Astrocyte of the spinal cord (primary cell): ENCODE data around the gene S100Z.
"Not testable (repeated sequence)": the region's sequence is repeated elsewhere in the genome, so short reads cannot be mapped to it uniquely, and the experiment has no call there.

ENCODE experiments used
- DNase-seq: peaks from one replicate; pipeline ENCODE4 v3.0.0; 2011; ENCODE audit warnings: low read depth, low spot score
- H3K4me3 ChIP-seq: 2 replicates; pipeline ENCODE4 v1.5.1; 2011; ENCODE audit warnings: low read depth, mild to moderate bottlenecking, low read length, moderate library complexity
- CTCF ChIP-seq: IDR thresholded peaks from 2 replicates; pipeline ENCODE4 v1.5.1; 2012; ENCODE audit warnings: low read depth, mild to moderate bottlenecking, low read length, inconsistent platforms
- in situ Hi-C: cut with HindIII; loops from 2 replicates; pipeline ENCODE4 v1.10.0; 2017; ENCODE audit warnings: low sequenced_read_pairs

Gene S100Z

GRCh38 chr5:76807296-76807695 lies 42.5 kb upstream of the S100Z start:
- no peak for TF ChIP-seq CTCF
- peak; percentile 94 for DNase-seq
- in situ Hi-C loops = loop anchor here (25.0 kb wide), 2 partner anchors 95 to 195 kb away; partner anchors contain the start of genes F2R and F2RL2
- H3K4me3 ChIP-seq = no peak overlapping the region

- DNase-seq = peak; percentile 26
- TF ChIP-seq CTCF = no peak
- in situ Hi-C loops = loop anchor here (25.0 kb wide), 2 partner anchors 96 to 196 kb away; partner anchors contain the start of genes F2R and F2RL2
- H3K4me3 ChIP-seq = no peak overlapping the region
Observed at GRCh38 chr5:76808141-76808691, 41.6 kb upstream of the S100Z start.

- H3K4me3 ChIP-seq = no peak overlapping the region
- DNase-seq = no peak
- TF ChIP-seq CTCF = no peak
- in situ Hi-C loops = loop anchor here (25.0 kb wide), 2 partner anchors 97 to 197 kb away; partner anchors contain the start of genes F2R and F2RL2
Observed at GRCh38 chr5:76809141-76809540, 40.7 kb upstream of the S100Z start.

GRCh38 chr5:76810236-76810635 lies 39.6 kb upstream of the S100Z start:
- no peak for TF ChIP-seq CTCF
- in situ Hi-C loops = loop anchor here (25.0 kb wide), 2 partner anchors 98 to 198 kb away; partner anchors contain the start of genes F2R and F2RL2
- DNase-seq = no peak
- no peak overlapping the region for H3K4me3 ChIP-seq

GRCh38 chr5:76811214-76811613 lies 38.6 kb upstream of the S100Z start:
- TF ChIP-seq CTCF = no peak
- DNase-seq = peak; percentile 45
- H3K4me3 ChIP-seq = no peak overlapping the region
- in situ Hi-C loops = loop anchor here (25.0 kb wide), 2 partner anchors 99 to 199 kb away; partner anchors contain the start of genes F2R and F2RL2

- not testable (repeated sequence) for H3K4me3 ChIP-seq, DNase-seq
- in situ Hi-C loops = loop anchor here (25.0 kb wide), 2 partner anchors 100 to 200 kb away; partner anchors contain the start of genes F2R and F2RL2
Observed at GRCh38 chr5:76812209-76812608, 37.6 kb upstream of the S100Z start.

GRCh38 chr5:76813982-76814562 lies 35.7 kb upstream of the S100Z start:
- no peak overlapping the region for H3K4me3 ChIP-seq
- in situ Hi-C loops = loop anchor here (25.0 kb wide), 2 partner anchors 102 to 202 kb away; partner anchors contain the start of genes F2R and F2RL2
- no peak for TF ChIP-seq CTCF
- peak; percentile 94 for DNase-seq
